Epithelial cell of prostate (primary cell): ENCODE results near the gene RNU6-1.

Source experiments
- DNase-seq: peaks from one replicate; pipeline ENCODE4 v3.0.0-alpha.2; 2011; ENCODE audit warnings: low read depth, low spot score
- H3K27ac ChIP-seq: fragments of 450-650 bp; 2 replicates; pipeline ENCODE4 v1.5.1; 2017; ENCODE audit warnings: mild to moderate bottlenecking

The RNU6-1 gene

DNA sequence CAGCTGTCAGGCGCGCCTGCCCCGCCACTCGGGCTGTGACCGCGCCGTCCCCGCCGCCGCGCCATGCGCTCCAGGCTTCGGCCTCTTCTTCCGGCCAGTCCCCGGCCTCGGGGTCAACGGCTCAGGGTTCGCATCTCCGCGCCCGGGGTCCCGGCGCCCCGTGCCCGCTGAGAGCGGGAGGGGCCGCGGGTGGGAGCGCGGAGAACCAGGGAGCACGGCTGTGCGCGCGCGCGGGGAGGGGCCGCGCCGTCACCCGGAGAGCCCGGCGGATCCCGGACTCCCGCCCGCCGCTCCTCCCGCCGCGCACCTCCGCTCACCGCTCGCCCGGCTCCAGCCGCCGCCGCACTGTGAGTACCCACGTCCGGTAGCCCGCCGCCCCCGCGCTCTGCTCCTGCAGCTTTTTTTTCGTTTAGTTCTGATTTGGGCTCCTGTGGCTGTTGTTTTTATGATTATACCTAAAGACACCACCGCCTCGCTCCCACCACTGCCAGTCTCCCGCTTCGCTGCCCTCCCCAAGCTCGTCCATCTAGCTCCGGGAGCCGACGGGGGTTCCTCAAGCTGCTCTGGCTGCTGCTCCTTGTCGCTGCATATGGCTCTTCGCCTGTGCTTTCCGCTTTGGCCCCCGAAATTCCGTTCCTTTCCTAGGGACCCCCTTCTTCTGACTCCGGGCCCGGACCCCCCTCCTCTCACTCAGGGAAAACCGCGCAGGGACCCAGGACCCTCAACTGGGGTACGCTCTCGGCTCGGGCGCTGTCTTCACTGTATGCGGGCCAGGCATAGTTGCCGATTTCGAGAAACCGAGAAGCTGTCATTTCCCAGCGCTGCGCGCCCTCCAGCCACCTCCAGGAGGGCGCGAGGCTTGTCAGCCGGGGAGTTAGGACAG is 16.3 kb downstream of the RNU6-1 start:
- DNase-seq: no peak
- H3K27ac ChIP-seq: no peak overlapping the region

DNA sequence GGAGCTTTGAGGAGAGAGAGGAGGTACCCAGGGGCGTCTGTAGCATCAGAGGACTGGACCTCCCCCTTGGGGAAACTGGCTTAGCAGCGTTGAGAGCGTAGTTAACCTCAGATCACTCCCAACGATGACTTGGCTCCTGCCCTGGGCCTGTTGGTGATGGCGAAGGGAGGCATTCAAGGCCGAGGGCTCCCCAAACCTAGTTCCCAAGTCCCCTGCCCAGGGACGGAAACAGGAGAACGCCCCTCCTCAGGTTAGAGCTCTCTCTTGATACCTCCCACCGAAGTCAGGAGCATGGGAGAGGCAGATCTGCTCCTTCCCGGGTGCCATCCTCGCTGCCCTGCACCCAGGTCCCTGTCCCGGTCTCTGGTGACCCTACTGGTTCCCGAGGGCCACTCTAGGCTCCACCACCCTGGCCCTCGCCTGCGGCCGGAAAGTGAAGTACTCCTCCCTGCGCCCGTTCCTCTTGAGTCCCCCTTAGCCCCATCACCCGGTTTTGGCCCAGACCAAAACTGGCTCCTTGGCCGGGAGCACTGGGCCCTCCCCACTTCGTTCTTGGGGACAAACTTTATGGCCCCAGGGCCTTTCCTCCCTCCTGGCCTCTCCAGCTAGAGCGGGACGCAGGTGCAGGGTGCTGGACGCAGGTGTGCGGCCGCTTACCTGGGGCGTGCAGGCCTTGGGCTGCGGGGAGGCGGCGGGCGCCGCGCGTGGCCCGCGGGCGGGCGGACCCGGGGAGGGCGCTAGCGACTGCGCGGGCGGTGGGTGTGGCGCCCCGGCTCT is 17.1 kb downstream of the RNU6-1 start:
- H3K27ac ChIP-seq: no peak overlapping the region
- DNase-seq: no peak

DNA sequence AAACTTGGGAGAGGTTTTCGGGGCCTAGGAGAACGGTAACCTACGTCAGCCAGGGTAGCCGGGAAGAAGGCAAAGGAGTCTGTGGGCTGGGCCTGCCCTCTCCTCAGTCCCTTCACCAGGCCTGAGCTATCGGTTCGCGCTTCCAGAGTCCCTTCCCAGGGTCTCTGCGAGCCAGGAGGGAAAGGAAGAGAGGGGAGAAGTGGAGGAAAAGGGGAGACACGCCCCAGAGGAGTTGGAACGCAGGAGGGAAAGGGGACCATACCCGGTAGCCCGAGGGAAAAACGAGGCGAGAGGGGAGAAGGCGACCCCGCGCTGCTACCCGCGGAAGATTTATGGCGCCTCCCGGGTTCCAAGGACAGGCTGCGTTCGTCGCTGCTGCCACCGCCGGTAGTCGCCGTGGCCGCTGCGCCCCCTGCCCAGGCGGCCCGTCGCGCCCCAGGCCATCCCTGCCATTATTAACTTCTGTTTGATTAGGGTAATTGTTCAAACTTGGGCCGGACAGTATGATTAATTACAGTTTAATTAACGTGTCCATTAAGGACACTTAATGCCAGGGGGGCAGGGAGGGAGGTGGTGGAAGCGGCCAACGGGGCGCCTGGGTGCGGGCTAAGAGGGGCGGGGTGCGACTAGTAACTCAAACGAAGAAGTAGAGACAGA is 17.9 kb downstream of the RNU6-1 start:
- no peak for DNase-seq
- H3K27ac ChIP-seq: no peak overlapping the region

DNA sequence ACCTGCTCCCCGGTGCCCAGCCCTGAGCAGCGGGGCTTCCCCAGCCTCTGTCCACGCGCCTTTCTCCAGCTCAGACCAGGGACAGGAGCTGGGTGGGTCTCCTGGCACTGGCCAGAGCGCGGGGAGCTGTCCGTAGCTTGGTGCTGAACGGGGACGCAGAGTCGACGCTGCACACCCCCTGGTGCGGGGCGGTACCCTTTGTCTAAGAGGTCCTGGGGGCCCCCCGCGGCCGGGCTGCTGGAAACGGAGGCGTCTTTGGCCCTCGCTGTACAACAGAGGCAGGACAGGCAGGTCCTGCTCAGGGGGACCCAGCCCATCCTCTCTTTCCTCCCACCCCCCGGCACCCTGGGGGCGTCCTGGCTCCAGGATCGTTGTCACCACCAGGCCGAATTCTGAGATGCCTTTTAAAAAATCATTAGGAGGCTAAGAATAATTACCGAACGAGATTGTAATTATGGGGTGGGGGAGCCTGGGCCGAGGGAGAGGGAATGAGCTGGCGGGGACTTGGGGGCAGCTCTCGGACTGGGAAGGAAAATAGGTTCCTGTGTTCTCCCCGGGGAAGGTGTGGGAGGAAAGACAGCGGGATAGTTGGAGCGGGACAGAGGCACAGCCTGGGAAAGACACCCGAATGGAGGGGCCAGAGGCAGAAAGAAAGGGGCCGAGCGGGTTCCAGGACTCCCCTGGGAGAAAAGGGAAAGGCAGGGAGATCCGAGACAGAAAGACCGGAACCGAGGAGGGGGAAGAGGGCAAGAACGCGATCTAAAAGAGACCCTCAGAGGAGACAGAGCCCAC is 18.7 kb downstream of the RNU6-1 start:
- no peak for DNase-seq

DNA sequence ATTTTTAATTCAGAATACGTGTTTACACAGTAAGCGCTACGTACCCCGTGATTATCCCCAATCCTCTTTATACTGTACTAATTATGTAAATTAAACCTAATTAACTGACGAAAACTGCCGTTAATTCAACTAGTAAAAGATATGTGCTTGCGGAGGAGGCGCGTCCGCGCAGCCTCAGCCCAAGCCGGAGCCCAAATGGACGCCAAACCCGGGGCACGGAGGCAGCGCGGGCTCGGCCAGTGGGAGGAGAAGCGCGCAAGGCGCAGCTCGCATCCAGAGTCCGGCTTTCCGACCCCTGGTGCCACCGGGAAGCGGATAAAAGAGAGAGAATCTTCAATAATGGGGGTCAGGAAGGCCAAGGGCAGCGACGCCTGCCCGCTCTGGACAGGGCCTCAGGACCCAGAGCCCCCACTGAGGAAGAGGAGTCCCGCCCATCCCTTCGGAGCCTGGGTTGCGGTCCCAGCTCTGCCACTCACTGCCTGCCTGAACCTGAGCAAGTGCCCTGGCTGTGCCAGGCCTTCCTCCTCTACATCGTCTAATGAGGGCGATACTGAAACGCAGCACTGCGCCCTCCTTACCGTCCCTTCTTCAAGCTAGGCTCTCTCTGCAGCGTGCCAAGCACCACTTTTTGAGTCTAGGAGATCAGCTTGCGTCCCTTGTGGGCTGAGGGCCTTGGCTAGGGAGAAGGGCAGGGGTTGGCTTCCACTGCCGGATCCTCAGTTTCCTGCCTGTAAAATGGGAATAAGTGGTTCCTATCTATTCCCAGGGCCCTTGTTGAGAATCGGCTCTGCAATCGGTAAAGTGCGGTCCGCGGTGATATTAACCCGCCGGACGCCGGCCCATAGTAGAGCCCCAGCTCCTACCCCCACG is 19.5 kb downstream of the RNU6-1 start:
- no peak for DNase-seq
- no peak overlapping the region for H3K27ac ChIP-seq

More for the DNA sequence above, 18.7 kb downstream of the RNU6-1 start:
- no peak overlapping the region for H3K27ac ChIP-seq

DNA sequence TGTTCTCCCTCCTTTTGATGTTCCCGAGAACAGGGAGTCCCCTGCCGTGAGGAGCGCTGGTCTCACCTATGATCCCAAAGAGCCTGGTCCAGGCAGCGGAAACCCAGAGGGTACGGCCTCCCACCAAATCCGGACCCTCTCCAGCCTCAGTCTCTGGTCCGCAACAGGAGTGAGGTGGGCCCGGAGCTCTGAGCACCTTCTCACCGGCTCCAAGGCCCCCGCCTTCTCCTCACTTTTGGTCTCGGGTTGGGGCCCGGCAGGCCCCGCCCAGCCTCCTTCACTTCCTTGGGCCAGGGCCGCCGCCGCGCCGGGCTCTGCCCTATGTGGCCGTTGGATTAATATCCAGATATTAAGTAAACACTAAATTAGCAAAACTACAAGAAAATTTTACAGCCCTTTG is 20.2 kb downstream of the RNU6-1 start:
- no peak overlapping the region for H3K27ac ChIP-seq
- DNase-seq: no peak

DNA sequence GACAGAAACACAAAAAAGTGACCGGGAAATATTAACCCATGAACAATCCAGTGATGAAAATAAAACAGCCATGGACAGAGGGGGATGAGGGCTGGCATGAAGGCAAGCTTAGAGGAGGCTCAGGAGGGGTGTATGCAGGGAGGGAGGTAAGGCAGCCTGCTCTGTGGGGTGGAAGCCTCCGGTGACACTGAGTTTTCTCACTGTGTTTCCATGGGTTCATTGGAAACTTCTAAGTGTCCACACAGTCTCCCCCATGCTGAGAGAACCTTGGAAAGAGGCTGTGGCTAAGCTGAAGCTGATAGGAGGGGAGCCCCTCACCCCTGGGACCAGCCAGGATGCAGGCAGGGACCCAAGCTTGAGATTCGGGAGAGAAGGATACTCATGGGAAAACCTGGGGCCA is 21.4 kb downstream of the RNU6-1 start:
- H3K27ac ChIP-seq: no peak overlapping the region
- no peak for DNase-seq

DNA sequence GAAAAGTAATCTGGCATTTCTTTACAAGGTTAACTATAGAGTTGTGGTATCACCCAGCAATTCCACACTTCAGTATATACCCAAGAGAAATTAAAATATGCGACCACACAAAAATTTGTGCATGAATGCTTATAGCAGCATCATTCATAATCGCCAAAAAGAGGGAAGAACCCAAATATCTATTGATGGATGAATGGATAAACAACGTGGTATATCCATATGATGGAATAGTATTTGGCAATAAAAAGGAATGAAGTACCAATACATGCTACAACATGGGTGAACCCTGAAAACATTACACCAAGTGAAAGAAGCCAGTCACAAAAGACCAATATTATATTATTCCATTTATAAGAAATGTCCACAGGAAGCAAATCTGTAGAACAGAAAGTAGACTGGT is 23.2 kb downstream of the RNU6-1 start:
- no peak overlapping the region for H3K27ac ChIP-seq
- DNase-seq: no peak

DNA sequence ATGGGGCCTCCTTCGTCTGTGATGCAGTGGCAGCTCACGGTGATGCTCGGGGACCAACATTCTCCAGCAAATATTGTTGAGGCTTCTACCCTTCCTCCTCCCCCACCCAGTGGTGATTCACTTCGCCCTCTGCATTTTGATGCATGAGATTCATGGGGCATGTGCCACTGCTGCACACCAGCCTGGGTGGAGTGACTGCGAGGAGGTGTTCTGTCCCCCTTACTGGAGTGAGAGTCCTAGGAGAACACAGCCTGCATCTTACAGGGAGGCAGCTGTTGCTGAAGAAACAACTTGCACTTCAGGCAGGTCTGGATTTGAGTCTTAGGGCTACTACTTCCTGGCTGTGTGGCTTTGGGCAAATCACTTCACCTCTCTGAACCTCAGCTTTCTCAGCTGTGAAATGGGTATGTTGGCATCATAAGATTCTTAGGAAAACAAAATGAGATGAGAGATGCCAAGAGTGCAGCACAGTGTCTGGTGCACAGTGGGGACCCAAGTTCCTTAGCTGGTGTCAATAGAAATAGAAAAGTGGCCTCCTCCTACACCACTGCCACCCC is 24.7 kb downstream of the RNU6-1 start:
- DNase-seq: no peak
- no peak overlapping the region for H3K27ac ChIP-seq

DNA sequence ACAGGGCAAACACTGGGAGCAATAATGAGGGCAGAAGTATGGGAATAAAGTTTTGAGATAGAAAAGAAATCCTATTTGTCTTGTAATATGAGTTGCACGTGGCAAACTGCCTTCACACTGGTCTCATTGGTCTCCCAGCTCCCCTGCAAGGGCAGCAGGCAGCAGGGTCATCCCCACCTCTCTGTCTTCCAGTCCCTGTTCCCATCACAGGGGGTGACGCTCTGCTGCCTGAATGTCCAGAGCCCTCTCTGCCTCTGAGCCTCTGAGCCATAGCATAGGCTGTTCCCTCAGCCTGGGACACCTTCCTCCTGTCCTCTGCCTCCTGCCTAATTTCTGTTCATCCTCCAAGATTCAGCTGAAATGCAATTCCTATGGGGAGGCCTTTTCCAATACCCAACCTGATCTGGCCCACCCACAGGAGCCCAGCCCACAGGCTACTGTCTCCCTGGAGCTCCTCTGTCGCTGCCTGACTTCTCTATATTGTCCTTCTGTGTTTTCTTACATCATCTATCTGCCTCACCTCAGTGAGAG is 26.7 kb downstream of the RNU6-1 start:
- DNase-seq: no peak
- no peak overlapping the region for H3K27ac ChIP-seq

DNA sequence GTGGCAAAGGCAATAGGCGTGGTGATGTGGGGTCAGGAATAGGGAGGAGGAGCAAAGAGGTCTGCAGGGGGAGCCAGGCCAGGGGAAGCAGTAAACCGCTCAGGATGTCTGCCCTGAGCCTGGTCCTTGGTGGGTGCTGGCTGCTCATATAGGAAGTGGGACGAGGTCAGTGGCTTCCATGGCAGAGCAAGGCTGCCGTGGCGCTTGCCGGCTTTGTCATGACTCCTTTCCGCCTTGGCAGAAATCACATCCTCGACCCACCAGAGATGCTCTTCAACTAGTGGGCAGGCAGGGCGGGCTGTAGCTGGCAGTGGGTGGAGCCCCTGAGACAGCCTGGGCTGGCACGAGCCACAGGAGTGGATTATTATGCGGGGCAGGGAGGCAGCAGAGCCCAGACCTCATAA is 27.6 kb downstream of the RNU6-1 start:
- no peak for DNase-seq
- H3K27ac ChIP-seq: no peak overlapping the region

DNA sequence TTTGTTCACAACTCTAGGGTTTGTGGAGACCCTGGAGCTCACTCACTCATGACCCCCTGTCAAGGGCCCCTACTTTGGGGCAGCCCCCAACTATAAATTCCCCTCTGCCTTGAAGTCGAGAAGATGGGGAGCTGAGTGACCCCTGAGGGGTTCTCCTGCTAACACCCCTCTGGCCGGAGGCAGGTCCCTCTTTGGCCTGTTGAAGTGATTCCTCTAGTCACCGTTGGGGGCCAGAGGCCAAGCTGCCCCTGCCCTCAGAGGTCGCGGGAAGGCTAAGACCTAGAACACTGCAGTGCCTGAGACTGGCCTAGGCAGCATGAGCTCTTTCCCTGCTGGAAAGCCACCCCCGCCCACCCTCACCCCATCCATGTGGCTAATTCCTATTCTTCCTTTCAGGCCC is 30.0 kb downstream of the RNU6-1 start:
- DNase-seq: no peak

DNA sequence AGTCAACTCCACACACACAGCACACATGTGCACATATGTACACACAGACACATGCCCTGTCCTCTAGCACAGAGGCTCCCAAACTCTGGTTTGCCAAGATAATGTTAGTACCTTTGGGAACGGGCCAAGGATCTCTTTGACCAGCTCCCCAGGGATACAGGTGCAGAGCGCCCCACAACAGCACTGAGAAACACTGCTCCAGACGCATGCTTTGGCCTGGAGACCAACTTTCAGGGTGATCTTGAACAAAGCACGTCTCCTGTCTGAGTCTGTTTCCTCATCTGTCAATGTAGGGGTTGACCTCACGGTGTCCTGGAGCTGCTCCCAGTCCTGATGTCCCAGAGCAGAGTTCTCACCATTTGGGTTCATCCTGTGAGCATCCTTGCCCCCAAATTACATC is 30.4 kb downstream of the RNU6-1 start:
- no peak overlapping the region for H3K27ac ChIP-seq
- DNase-seq: no peak

More for the DNA sequence above, 30.0 kb downstream of the RNU6-1 start:
- no peak overlapping the region for H3K27ac ChIP-seq

DNA sequence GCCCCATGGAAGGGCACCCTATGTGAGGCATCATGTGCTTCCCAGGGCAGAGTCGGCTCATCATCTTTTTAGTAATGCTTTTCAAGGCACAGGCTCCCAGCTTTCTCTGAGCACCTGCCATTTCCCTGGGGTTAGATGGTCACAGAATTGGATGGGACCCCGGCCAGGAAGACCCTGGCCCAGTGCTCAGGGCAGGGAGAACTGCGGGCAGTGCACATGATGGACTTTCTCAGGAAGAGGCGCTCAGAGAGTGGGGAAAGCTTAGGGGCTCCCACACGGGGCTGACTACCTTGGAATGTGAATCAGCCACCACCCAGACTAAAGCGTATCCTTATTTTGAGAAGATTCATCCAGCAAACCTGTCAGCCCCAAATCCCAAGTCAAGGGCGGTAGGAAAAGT is 31.0 kb downstream of the RNU6-1 start:
- DNase-seq: no peak
- no peak overlapping the region for H3K27ac ChIP-seq

DNA sequence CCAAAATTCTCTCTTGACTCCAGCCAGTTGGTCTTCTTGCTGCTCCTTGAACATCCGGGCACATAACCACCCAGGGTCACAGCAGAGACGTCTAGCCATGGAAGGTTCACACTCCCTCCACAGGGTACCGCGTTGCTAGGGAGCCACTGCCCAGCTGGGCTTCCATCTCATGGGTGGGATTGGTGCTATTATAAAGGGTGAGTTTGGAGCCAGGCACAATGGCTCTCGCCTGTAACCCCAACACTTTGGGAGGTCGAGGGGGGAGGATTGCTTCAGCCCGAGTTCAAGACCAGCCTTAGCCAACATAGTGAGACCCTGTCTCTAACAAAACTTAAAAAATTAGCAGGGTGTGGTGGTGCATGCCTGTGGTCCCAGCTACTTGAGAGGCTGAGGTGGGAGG is 32.0 kb downstream of the RNU6-1 start:
- H3K27ac ChIP-seq: no peak overlapping the region
- DNase-seq: no peak

DNA sequence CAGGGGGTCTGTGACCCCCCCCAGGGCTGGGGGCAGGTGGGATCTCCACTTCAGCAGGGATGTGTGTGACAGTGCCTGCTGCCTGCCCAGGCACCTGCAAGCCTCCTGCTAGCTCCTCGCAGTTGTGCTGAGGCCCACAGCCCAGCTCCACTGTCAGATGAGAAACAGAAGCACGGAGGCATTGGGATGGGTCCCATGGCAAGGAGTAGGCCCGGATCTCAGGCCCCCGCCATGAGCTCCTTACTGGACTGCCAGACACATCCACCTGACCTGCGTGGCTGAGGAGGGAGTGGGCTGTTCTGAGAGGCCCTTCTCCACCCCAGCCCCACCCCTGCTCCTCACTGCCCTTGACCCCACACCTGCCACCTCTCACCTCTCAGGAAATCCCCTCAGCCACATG is 32.7 kb downstream of the RNU6-1 start:
- no peak for DNase-seq
- no peak overlapping the region for H3K27ac ChIP-seq

DNA sequence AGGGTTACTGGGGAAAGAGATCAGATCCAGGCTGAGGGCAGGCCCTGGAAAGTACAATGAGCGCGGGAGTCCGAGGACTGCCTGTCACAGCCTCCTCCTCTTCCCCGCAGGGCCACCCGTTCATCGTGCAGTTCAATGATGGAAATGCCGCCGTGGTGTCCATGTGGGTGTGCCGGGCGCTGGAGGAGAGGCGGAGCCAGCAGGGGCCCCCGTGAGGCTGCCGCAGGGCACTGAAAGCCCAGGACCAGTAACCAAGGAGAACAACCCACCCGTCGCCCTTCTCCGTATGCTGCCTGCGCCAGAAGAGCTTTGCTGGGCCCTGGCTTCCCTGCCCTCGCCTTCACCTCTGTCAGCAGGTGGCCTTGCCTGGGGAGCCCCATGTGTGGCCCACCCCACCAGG is 33.3 kb downstream of the RNU6-1 start:
- no peak overlapping the region for H3K27ac ChIP-seq
- no peak for DNase-seq

DNA sequence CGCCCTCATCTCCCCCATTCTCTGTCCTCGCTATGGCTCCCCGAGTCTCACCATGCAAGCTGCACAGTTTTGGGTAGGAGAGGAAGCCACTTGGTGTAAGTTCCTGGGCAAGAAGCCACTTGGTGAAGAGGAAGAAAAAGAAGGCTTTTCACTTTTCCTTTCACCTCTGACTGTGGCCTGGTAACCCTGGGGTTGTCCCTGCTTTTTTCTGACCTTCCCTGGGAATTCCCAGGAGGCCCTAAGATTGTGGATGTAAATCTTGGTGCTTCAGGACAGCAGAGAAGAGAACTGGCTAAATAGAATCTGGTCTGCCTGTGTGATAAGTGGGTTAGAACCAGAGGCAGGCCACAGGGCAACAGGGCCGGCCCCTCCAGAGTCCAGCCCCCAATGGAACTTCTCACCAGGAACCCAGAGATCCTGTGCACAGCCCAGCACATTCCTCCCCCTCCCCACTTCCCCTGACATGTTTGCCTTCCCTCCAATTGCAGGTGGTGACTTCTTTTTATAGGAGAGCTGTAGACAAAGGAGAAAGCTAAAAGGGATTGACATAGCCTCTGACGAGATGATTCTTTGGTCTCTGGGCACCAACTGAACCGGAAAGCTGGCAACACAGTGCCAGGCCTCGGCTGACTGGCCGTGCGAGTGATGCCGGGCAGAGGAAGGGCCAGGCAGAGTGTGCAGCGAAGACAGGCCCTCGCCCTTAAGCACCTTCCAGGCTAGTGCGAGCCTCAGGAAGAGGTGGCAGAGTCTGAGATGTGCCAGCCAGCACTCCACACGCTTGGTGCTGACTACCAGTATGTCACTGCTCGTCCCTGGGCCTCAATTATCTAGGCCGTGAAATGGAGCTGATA is 34.0 kb downstream of the RNU6-1 start:
- no peak for DNase-seq
- H3K27ac ChIP-seq: no peak overlapping the region
